ENCODE results near the gene UBE2J2. TPM values are rescaled to one million over a fixed set of nuclear protein-coding genes. Genes with fewer than 3 reads are reported as not detected.
"Not testable (repeated sequence)": the region's sequence is repeated elsewhere in the genome, so short reads cannot be mapped to it uniquely, and the experiment has no call there.

Gene UBE2J2
- total RNA-seq, 1 experiment from 2014 or later: 62.1 TPM

- Mint-ChIP-seq H3K4me1 (ENCODE audit: insufficient read depth, unreplicated experiment) (peaks cover 10% of the 10 kb centered on the region), H3K27ac (ENCODE audit: low read depth, unreplicated experiment) (peak overlapping the region; percentile 84), H3K9me3 (ENCODE audit: unreplicated experiment) (no peaks in the 10 kb centered on the region), H3K4me3 (ENCODE audit: unreplicated experiment) (peak overlapping the region; percentile 29), H3K36me3 (ENCODE audit: insufficient read depth, unreplicated experiment) (peaks cover 61% of the 10 kb centered on the region), H3K27me3 (ENCODE audit: insufficient read depth, unreplicated experiment) (no peaks in the 10 kb centered on the region)
- DNase-seq (ENCODE audit: unreplicated experiment): no peak
- no peak for TF ChIP-seq CTCF (IDR thresholded peaks at IDR 0.05; ENCODE audit: unreplicated experiment)
- POLR2A ChIA-PET: interaction anchor here (0.6 to 1.4 kb wide), 6 partner anchors 8 to 349 kb away, joined by 3 to 12 read pairs (median 4); no protein-coding TSS in a partner anchor
- TSS peak; percentile 44 for BruUV-seq (replicated peaks)
- CTCF ChIA-PET: interaction anchor here (0.7 kb wide), 1 partner anchor 349 kb away, joined by 3 read pairs; no protein-coding TSS in a partner anchor
- intact Hi-C loops (cut with micrococcal nuclease): no loop called here
These were observed 43.8 kb upstream of the UBE2J2 start for GRCh38 chr1:1317420-1317819.

GRCh38 chr1:1316199-1316598 lies 42.5 kb upstream of the UBE2J2 start:
- H3K4me3 Mint-ChIP-seq (ENCODE audit: unreplicated experiment); H3K4me1 Mint-ChIP-seq (ENCODE audit: insufficient read depth, unreplicated experiment); H3K9me3 Mint-ChIP-seq (ENCODE audit: unreplicated experiment); H3K27me3 Mint-ChIP-seq (ENCODE audit: insufficient read depth, unreplicated experiment); BruUV-seq (replicated peaks); H3K27ac Mint-ChIP-seq (ENCODE audit: low read depth, unreplicated experiment); intact Hi-C loops (cut with micrococcal nuclease); DNase-seq (ENCODE audit: unreplicated experiment): not testable (repeated sequence)
- POLR2A ChIA-PET: interaction anchor here (0.8 to 1.2 kb wide), 2 partner anchors 9 to 11 kb away, joined by 3 read pairs; no protein-coding TSS in a partner anchor
- CTCF ChIA-PET: interaction anchor here (0.7 kb wide), 1 partner anchor 9 kb away, joined by 4 read pairs; no protein-coding TSS in a partner anchor
- peaks cover 67% of the 10 kb centered on the region for H3K36me3 Mint-ChIP-seq (ENCODE audit: insufficient read depth, unreplicated experiment)

GRCh38 chr1:1315435-1315954 lies 41.8 kb upstream of the UBE2J2 start:
- Mint-ChIP-seq H3K4me1 (ENCODE audit: insufficient read depth, unreplicated experiment) (peaks cover 5% of the 10 kb centered on the region), H3K4me3 (ENCODE audit: unreplicated experiment) (no peak overlapping the region), H3K36me3 (ENCODE audit: insufficient read depth, unreplicated experiment) (peaks cover 74% of the 10 kb centered on the region), H3K9me3 (ENCODE audit: unreplicated experiment) (no peaks in the 10 kb centered on the region), H3K27me3 (ENCODE audit: insufficient read depth, unreplicated experiment) (no peaks in the 10 kb centered on the region), H3K27ac (ENCODE audit: low read depth, unreplicated experiment) (no peak overlapping the region)
- no peak for DNase-seq (ENCODE audit: unreplicated experiment)
- POLR2A ChIA-PET: interaction anchor here (0.7 kb wide), 1 partner anchor 305 kb away, joined by 6 read pairs; no protein-coding TSS in a partner anchor
- intact Hi-C loops (cut with micrococcal nuclease): no loop called here
- TF ChIP-seq CTCF (IDR thresholded peaks at IDR 0.05; ENCODE audit: unreplicated experiment): no peak
- CTCF ChIA-PET: interaction anchor here (1.2 kb wide), 1 partner anchor 190 kb away, joined by 3 read pairs; no protein-coding TSS in a partner anchor
- BruUV-seq (replicated peaks): no TSS peak

GRCh38 chr1:1314678-1315335 lies 41.2 kb upstream of the UBE2J2 start:
- TF ChIP-seq CTCF (IDR thresholded peaks at IDR 0.05; ENCODE audit: unreplicated experiment): no peak
- intact Hi-C loops (cut with micrococcal nuclease): no loop called here
- H3K4me1 Mint-ChIP-seq (ENCODE audit: insufficient read depth, unreplicated experiment): peaks cover 5% of the 10 kb centered on the region
- DNase-seq (ENCODE audit: unreplicated experiment): no peak
- no TSS peak for BruUV-seq (replicated peaks)
- no peak overlapping the region for H3K27ac Mint-ChIP-seq (ENCODE audit: low read depth, unreplicated experiment)
- H3K36me3 Mint-ChIP-seq (ENCODE audit: insufficient read depth, unreplicated experiment): peaks cover 81% of the 10 kb centered on the region
- no peaks in the 10 kb centered on the region for H3K27me3 Mint-ChIP-seq (ENCODE audit: insufficient read depth, unreplicated experiment)
- H3K4me3 Mint-ChIP-seq (ENCODE audit: unreplicated experiment): no peak overlapping the region
- ChIA-PET POLR2A (no interaction called here), CTCF (interaction anchor here (0.6 to 1.5 kb wide), 3 partner anchors 20 to 191 kb away, joined by 3 read pairs; no protein-coding TSS in a partner anchor)
- H3K9me3 Mint-ChIP-seq (ENCODE audit: unreplicated experiment): no peaks in the 10 kb centered on the region

All from MCF 10A (cell line).